ENCODE data around the gene CLEC17A.

DNA sequence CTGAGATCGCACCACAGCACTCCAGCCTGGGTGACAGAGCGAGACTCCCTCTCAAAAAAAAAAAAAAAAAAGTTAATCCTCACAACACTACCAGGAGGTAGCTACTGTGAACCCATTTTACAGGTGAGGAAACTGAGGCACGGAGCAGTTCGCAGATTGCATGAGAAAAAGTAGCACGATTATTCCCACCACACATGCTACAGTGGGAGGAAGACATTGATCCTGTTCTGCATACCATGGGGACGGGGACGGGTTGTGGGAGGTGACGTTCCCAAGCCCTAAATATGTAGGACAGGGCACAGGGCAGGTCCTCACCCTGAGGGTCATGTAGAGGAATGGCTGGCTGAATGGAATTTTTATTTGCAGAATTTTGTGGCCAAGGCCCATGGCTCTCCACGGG, 23.7 kb downstream of the CLEC17A start:
- TF ChIP-seq EP300 (IDR thresholded peaks at IDR 0.05) (no peak), POLR2A (IDR thresholded peaks at IDR 0.05) (no peak)
- TF ChIP-seq, protein P1, sequence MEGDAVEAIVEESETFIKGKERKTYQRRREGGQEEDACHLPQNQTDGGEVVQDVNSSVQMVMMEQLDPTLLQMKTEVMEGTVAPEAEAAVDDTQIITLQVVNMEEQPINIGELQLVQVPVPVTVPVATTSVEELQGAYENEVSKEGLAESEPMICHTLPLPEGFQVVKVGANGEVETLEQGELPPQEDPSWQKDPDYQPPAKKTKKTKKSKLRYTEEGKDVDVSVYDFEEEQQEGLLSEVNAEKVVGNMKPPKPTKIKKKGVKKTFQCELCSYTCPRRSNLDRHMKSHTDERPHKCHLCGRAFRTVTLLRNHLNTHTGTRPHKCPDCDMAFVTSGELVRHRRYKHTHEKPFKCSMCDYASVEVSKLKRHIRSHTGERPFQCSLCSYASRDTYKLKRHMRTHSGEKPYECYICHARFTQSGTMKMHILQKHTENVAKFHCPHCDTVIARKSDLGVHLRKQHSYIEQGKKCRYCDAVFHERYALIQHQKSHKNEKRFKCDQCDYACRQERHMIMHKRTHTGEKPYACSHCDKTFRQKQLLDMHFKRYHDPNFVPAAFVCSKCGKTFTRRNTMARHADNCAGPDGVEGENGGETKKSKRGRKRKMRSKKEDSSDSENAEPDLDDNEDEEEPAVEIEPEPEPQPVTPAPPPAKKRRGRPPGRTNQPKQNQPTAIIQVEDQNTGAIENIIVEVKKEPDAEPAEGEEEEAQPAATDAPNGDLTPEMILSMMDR (IDR thresholded peaks at IDR 0.05), result no peak
